ENCODE measurements around the gene FGGY.

- no peak for TF ChIP-seq POLR2A (IDR thresholded peaks at IDR 0.05; ENCODE audit: low read depth, low read length)
- TF ChIP-seq, protein P1, sequence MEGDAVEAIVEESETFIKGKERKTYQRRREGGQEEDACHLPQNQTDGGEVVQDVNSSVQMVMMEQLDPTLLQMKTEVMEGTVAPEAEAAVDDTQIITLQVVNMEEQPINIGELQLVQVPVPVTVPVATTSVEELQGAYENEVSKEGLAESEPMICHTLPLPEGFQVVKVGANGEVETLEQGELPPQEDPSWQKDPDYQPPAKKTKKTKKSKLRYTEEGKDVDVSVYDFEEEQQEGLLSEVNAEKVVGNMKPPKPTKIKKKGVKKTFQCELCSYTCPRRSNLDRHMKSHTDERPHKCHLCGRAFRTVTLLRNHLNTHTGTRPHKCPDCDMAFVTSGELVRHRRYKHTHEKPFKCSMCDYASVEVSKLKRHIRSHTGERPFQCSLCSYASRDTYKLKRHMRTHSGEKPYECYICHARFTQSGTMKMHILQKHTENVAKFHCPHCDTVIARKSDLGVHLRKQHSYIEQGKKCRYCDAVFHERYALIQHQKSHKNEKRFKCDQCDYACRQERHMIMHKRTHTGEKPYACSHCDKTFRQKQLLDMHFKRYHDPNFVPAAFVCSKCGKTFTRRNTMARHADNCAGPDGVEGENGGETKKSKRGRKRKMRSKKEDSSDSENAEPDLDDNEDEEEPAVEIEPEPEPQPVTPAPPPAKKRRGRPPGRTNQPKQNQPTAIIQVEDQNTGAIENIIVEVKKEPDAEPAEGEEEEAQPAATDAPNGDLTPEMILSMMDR (IDR thresholded peaks at IDR 0.05; ENCODE audit: extremely low read depth in 1 of 2, insufficient read depth in 1 of 2, low read depth in 1 of 2, low read length in 2 of 2): no peak
- TF ChIP-seq MYC (IDR thresholded peaks at IDR 0.05; ENCODE audit: low read depth, low read length): no peak
- TF ChIP-seq POLR2AphosphoS5 (IDR thresholded peaks at IDR 0.05; ENCODE audit: insufficient read depth, low read depth, low read length): no peak
- no peak for TF ChIP-seq EZH2 (IDR thresholded peaks at IDR 0.05; ENCODE audit: borderline replicate concordance, low read depth, low read length, severe bottlenecking)
- no peak for TF ChIP-seq FOS (IDR thresholded peaks at IDR 0.05; ENCODE audit: borderline replicate concordance, insufficient read depth, low read length)
- TF ChIP-seq GATA2 (IDR thresholded peaks at IDR 0.05; ENCODE audit: insufficient read depth, insufficient read length, low read depth, low read length): no peak
- no peak for TF ChIP-seq JUN (IDR thresholded peaks at IDR 0.05; ENCODE audit: borderline replicate concordance, insufficient read depth, insufficient read length, low read depth)
- TF ChIP-seq, protein P2, sequence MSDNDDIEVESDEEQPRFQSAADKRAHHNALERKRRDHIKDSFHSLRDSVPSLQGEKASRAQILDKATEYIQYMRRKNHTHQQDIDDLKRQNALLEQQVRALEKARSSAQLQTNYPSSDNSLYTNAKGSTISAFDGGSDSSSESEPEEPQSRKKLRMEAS (IDR thresholded peaks at IDR 0.05; ENCODE audit: insufficient read depth, insufficient read length): no peak
Measured at GRCh38 chr1:59556398-59556797, 259.5 kb downstream of the FGGY start.

Measured in endothelial cell of umbilical vein (primary cell).